A549 (cell line): Measurements from ENCODE around the gene NUMB.

Experiments used
- EP300 ChIP-seq, 2 experiments: fragments of >200 bp; sonication (Bioruptor Twin); formaldehyde crosslinking; IDR thresholded peaks; 2 replicates in 1 of 2; 3 replicates in 1 of 2; pipeline ENCODE4 v1.6.1; 2016 to 2017
- JUN ChIP-seq, 2 experiments: fragments of >200 bp; sonication (Bioruptor Twin); formaldehyde crosslinking; IDR thresholded peaks; 2 replicates in 1 of 2; 3 replicates in 1 of 2; pipeline ENCODE4 v1.6.1; 2016 to 2017
- REST ChIP-seq: fragments of 200-600 bp; sonication (generic); IDR thresholded peaks from 2 replicates; pipeline ENCODE4 v1.6.1; 2016; ENCODE audit warnings: antibody characterized with exemption, mild to moderate bottlenecking, moderate library complexity

DNA sequence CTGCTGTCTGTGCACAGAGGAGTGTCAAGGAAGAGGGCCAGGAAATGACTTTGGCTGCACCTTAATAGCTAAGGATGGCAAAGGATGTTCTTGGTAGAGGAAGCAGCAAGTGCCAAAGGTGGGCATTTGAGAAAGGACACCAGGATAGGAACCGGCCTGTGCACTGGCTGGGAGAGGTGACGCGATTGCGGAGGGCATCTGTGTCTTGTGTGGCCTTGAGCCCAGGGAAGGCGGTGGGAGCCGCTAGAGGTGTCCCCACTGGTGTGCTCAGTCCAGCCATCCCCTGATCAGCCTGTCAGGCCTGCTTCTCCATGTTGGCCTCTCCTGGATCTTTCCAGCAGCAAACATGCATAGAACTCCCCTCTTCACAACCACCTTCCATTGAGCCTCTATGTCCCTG lies 190.9 kb downstream of the NUMB start:
- no peak for TF ChIP-seq JUN (IDR thresholded peaks at IDR 0.05)
- TF ChIP-seq REST: no peak
- TF ChIP-seq EP300 (IDR thresholded peaks at IDR 0.05): no peak
